Activated naive CD8-positive, alpha-beta T cell (primary cell): Measurements from ENCODE around the gene PRSS22.

Source experiments
- H3K27ac Mint-ChIP-seq: one replicate; pipeline ENCODE4 v1.8.0; 2021; ENCODE audit warnings: mixed read lengths
- H3K27me3 Mint-ChIP-seq: one replicate; pipeline ENCODE4 v1.8.0; 2021; ENCODE audit warnings: mixed read lengths
- H3K36me3 Mint-ChIP-seq: one replicate; pipeline ENCODE4 v1.8.0; 2021; ENCODE audit warnings: mixed read lengths
- H3K4me1 Mint-ChIP-seq: one replicate; pipeline ENCODE4 v1.8.0; 2021; ENCODE audit warnings: low read depth, mixed read lengths
- H3K4me3 Mint-ChIP-seq: one replicate; pipeline ENCODE4 v1.8.0; 2021; ENCODE audit warnings: mild to moderate bottlenecking, mixed read lengths
- H3K9me3 Mint-ChIP-seq: one replicate; pipeline ENCODE4 v1.8.0; 2021; ENCODE audit warnings: low read depth, mixed read lengths

Gene PRSS22

DNA sequence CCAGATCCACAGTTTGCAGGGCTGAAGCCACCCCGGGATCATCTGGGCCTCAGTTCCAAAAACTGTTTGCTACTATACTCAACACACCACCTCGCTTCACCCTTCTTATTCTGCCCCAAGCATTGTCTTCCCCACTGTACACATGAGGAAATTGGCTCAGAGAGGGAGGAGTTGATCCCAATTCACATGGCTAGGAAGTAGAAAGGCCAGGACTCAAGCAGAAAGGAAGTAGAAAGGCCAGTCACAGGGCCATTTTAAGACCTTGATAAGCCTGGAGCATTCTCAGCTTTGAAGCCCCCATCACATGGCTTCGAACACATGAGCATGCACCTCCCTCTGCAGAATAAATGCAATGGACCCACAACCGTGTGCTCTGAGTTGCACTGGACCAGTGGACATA is 7.7 kb upstream of the PRSS22 start:
- H3K36me3 Mint-ChIP-seq: no peaks in the 10 kb centered on the region
- peaks cover 2% of the 10 kb centered on the region for H3K27me3 Mint-ChIP-seq
- no peaks in the 10 kb centered on the region for H3K9me3 Mint-ChIP-seq
- H3K27ac Mint-ChIP-seq: peak overlapping the region; percentile 16
- peaks cover 14% of the 10 kb centered on the region for H3K4me1 Mint-ChIP-seq
- no peak overlapping the region for H3K4me3 Mint-ChIP-seq

DNA sequence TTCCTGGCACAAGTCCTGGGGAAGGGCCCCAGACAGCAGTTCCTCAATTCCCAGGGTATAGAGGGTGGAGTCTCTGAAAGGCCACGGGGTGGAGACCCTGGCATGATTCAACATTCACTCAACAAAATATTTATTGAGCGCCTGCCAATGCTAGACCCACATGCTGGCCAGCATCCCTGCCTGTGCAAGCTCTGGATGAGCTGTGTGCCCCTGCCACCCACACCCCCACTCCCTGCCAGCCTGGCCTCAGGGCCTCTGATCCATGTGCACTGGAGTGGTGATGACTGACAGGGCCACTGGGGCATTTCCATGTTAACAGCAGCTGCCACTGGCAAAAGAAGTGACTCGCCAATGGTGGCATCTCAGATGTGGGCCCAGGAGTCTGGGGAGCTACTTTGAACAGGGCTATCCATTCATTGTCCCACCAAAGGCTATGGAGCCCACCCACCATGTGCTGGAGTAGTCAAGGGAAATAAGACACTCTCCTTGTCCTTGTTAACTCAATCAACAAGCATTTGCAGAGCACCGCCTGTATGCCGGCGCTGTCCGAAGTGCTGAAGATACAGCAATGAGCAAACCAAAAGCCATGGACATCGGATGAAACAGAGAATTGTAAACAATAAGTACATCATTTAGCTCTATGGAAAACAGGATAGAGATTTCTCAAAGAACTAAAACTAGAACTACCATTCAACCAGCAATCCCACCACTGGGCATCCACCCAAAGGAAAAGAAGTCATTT is 3.0 kb upstream of the PRSS22 start:
- no peak overlapping the region for H3K27ac Mint-ChIP-seq
- no peaks in the 10 kb centered on the region for H3K9me3 Mint-ChIP-seq
- peaks cover 6% of the 10 kb centered on the region for H3K4me1 Mint-ChIP-seq
- peaks cover 2% of the 10 kb centered on the region for H3K27me3 Mint-ChIP-seq
- no peaks in the 10 kb centered on the region for H3K36me3 Mint-ChIP-seq
- H3K4me3 Mint-ChIP-seq: no peak overlapping the region

DNA sequence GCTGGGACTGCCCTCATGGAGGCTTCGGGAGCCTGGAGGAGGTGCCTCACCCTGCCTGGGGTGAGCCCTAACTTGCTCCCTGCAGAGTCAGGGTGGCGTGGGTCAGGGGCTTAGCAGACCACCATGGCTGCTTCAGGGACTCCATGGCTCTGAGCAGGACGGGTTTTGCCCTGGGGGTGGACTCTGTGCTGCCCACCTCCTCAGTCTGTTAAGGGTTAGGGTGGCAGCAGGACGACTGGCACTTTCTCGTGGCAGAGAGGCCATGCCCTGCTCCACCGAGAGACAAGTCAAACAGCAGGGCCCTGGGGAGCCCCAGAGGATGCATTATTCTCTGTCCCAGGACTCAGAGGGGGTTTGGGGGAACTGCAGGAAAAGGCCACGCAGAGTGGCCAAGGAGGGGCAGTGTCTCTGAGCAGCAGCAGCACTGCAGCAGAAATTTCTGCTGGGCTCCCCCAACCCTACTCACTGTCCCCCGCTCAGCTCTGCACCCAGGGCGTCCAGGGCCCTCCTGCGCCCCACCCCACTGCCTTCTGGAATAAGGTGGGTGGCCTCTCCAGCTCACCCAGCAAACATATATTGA is 1.8 kb upstream of the PRSS22 start:
- H3K4me1 Mint-ChIP-seq: peaks cover 5% of the 10 kb centered on the region
- H3K36me3 Mint-ChIP-seq: no peaks in the 10 kb centered on the region
- H3K4me3 Mint-ChIP-seq: no peak overlapping the region
- peaks cover 2% of the 10 kb centered on the region for H3K27me3 Mint-ChIP-seq
- no peaks in the 10 kb centered on the region for H3K9me3 Mint-ChIP-seq
- no peak overlapping the region for H3K27ac Mint-ChIP-seq

DNA sequence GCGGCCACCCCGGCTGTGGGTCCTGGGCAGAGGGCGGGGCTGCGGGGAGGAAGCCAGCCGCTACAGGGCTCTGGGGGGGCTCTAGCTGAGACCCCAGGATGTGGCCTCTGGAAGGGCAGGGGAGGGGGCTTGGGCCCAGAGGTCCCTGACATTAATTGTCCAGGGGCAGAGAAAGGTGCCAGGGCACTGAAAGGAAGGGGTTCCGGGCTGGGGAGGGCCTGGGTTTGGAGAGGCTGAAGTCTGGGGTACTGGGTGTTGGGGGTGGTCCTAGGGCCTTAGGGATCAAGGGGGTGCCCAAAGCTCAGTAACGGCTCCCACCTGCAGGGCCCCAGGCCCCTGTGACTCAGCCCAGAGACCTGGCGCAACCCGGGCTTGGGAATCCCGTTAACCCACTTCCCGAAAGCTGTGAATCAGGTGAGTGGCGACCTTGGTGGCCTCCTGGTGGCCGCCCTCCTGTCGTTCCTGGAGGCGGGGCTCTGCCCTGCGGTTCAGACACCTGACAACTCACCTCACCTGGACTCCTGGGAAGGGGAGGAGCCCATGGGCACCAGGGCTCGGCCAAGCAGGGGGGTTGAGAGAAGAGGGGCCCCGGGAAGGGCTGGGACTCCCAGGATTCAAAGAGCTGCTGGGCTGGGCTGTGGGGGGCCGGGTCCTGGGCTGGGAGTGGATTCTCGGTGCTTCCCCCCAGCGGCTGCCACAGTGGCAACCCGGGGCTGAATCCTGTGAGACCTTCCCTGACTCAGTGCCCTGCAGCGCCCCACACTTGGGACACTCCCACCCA is 465 bp upstream of the PRSS22 start:
- H3K9me3 Mint-ChIP-seq: peaks cover 9% of the 10 kb centered on the region
- H3K27ac Mint-ChIP-seq: no peak overlapping the region
- peaks cover 2% of the 10 kb centered on the region for H3K27me3 Mint-ChIP-seq

DNA sequence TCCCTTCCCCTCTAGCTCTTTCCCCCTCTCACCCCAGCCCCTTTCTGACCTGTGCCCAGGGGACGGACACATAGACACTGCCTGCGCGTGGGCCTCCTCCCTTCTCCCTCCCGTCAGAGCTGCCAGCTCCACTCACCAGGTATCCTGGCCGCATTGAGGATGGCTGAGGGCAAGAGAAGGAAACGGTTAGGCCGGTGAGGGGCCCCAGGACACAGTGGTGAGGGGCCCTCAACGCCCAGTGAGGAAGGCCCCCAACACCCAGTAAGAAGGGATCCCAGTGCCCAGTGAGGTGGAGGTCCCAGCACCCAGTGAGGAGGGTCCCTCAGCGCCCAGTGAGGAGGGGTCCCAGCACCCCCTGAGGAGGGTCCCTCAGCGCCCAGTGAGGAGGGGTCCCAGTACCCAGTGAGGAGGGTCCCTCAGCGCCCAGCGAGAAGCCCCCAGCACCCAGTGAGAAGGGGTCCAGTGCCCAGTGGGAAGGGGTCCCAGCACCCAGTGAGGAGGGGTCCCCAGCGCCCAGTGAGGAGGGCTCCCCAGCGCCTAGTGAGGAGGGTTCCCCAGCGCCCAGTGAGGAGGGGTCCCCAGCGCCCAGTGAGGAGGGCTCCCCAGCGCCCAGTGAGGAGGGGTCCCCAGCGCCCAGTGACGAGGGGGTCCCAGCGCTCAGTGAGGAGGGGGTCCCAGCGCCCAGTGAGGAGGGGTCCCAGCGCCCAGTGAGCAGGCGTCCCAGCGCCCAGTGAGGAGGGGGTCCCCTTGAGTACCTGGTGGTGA is 1.1 kb downstream of the PRSS22 start:
- Mint-ChIP-seq H3K36me3 (peaks cover 8% of the 10 kb centered on the region), H3K4me1 (peaks cover 5% of the 10 kb centered on the region), H3K4me3 (no peak overlapping the region), H3K27ac (no peak overlapping the region), H3K27me3 (peaks cover 2% of the 10 kb centered on the region), H3K9me3 (peaks cover 9% of the 10 kb centered on the region)

More for the DNA sequence above, 465 bp upstream of the PRSS22 start:
- H3K4me3 Mint-ChIP-seq: no peak overlapping the region
- H3K4me1 Mint-ChIP-seq: peaks cover 5% of the 10 kb centered on the region
- H3K36me3 Mint-ChIP-seq: peaks cover 8% of the 10 kb centered on the region

DNA sequence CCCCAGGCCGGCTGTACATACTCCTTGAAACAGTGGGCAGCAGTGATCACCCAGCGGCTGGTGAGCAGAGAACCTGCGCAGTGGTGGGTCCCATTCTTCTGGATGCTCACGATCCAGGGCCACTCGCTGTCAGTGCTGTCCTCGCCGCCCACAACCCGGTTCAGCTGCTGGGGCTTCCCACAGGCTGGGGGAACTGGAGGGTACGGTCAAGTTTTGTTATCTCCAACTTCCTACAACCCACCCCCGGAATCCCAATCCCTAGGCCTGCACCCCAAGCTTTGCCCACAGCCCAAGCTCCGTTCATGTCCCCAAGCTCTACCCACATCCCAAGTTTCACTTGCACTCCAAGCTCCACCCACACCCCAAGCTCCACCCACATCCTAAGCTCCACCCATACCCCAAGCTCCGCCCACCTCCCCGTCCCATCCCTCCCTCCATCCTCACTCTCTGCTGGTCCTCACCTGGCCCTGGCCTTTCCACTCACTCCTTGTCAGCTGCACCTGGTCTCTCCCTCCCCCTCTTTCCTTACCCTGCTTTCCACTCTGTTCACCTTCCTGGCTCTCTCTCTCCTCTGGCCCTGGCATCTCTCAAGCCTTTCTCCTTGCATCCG is 1.8 kb downstream of the PRSS22 start:
- no peak overlapping the region for H3K4me3 Mint-ChIP-seq

DNA sequence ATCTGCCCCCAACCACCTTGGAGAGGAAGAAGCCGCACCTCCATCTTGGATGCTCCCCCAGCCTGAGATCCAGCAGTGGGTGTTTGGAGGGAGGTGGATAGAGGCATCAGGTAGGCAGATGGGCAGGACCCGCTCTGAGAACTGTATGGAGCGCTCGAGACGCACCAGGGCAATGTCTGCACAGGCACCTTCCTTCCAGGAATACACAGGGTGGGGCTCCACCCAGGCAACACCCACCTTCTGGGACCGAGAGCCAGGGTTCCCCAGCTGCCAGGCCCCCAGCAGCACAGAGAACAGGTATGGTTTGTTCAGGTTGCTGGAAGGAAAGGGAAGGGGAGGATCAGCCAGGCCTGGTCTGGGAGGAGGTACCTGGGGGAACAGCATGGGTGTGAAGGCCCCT is 2.4 kb downstream of the PRSS22 start:
- Mint-ChIP-seq H3K4me3 (no peak overlapping the region), H3K27ac (no peak overlapping the region), H3K9me3 (peaks cover 9% of the 10 kb centered on the region), H3K36me3 (peaks cover 8% of the 10 kb centered on the region), H3K27me3 (no peaks in the 10 kb centered on the region), H3K4me1 (peaks cover 5% of the 10 kb centered on the region)

More for the DNA sequence above, 1.8 kb downstream of the PRSS22 start:
- Mint-ChIP-seq H3K27ac (no peak overlapping the region), H3K9me3 (peaks cover 9% of the 10 kb centered on the region), H3K4me1 (peaks cover 5% of the 10 kb centered on the region), H3K27me3 (peaks cover under 1% of the 10 kb centered on the region), H3K36me3 (peaks cover 8% of the 10 kb centered on the region)

DNA sequence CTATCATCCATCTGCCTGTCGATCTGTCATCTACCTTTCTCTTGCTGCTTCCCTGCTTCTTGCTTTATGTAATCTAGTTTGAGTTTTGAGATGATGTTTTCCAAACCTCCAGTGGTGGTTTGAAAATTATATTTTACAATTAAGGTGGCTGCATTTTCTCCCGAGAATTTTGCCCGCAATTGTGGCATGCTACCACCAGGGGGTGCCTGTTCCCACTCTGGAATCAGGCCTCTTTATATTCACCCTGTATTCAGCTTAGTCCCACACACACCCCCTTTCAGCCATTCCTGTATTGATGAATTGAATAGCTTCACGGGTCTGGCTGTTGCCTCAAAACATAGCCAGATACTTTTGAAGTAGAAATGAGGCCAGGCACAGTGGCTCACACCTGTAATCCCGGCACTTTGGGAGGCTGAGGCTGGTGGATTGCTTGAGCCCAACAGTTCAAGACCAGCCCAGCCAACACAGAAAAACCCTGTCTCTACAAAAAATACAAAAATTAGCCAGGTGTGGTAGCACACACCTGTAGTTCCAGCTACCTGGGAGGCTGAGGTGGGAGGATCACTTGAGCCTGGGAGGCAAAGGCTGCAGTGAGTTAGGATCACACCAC is 3.2 kb downstream of the PRSS22 start:
- Mint-ChIP-seq H3K4me1 (peaks cover 5% of the 10 kb centered on the region), H3K9me3 (peaks cover 9% of the 10 kb centered on the region), H3K27me3 (no peaks in the 10 kb centered on the region), H3K4me3 (no peak overlapping the region), H3K36me3 (peaks cover 8% of the 10 kb centered on the region), H3K27ac (no peak overlapping the region)

DNA sequence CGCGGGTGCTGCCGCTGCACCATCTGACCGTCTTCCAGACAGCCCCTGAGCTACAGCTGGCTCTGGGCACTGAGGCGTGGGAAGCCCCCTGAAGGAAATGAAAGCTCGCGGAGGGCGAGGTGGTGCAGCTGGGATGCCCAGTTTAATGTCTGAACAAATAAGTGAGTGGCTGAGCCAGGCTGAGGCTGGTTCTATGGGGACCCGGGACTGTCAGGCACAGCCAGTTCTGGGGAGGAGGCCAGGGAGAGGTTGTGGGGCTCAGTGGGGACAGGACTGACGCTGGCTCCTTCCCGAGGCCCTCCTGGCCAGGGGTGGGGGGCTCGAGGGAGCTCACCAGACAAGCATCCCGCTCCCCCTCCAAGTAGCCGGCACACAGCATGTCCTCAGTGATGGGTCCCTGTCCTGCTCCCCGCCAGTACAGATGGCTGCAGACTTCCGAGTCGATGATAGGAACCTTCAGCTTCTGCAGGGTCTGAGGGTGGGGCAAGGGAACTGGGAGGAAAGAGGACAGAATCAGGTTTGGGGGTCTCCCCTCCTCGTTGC is 4.4 kb downstream of the PRSS22 start:
- no peak overlapping the region for H3K27ac Mint-ChIP-seq
- H3K4me3 Mint-ChIP-seq: no peak overlapping the region
- peaks cover 4% of the 10 kb centered on the region for H3K4me1 Mint-ChIP-seq
- H3K9me3 Mint-ChIP-seq: peaks cover 9% of the 10 kb centered on the region
- no peaks in the 10 kb centered on the region for H3K27me3 Mint-ChIP-seq
- H3K36me3 Mint-ChIP-seq: peaks cover 10% of the 10 kb centered on the region

DNA sequence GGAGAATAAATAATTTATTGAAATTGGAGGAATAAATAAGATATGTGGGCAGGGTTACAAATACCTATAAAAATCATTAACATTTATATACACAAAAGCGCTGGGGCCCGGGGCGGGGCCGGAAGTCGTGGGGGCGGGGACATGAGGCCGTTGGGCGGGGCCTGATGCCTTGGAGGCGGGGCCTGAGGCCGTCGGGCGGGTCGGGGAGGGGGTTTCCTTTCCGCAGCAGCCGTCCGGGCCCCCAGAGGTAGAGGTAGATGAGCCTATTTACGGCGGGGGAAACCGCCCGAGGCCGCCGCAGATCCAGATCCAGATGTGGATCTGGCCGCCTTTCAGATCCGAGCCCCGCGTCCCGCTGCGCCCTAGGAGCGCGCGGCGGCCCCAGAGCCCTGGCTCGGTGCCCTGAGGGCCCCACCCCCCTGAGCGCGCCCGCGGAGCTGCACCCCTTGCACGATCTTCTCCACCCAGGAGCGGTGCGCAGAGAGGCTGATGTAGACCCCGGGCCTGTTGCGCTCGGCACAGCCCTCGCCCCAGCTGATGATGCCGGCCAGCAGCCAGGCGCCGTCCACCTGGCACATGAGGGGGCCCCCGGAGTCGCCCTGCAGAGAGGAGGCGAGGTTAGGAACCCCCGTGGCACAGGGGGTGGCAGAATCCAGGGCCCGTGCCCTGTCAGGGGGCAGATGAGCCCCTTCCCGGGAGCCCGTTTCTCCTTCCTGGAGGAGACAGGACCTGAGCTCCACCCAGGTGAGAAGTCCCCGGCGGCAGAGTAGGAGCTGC is 5.1 kb downstream of the PRSS22 start:
- H3K27me3 Mint-ChIP-seq: no peaks in the 10 kb centered on the region
- no peak overlapping the region for H3K27ac Mint-ChIP-seq
- H3K4me1 Mint-ChIP-seq: peaks cover 4% of the 10 kb centered on the region
- H3K4me3 Mint-ChIP-seq: no peak overlapping the region
- H3K36me3 Mint-ChIP-seq: peaks cover 10% of the 10 kb centered on the region
- H3K9me3 Mint-ChIP-seq: peaks cover 9% of the 10 kb centered on the region

DNA sequence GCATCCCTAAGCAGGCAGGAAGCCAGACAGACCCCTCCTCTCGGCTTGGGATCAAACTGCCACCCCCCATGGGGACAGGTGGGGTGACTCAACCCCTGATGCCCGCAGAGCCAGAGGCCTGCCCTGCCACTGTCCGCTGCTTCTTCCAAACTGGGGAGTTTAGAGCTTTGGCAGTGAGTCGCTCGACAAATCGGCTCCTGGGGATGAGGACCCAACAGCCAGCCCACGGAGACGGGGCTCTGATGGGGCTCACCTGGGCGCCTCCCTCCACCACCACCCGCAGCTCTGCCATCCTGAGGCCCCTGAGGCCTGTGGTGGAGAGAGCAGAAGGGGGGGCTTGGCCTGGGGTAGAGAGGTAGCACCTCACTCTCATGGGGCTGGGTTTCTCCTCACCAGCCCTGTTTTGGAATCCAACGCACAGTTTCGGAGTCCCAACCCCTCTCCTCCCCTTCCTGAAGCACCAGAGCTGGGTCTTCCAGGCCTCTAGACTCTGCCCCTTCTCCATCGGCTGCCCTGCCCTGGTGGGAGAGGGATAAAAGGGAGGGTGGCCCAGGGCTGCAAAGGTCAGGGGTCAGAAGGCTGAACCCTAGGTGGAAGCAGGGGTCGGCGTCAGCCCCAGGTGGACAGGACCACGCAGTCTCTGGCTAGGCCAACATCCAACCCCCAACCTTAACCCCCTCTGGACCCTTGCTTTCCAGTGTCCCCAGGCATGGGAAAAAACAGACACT is 5.8 kb downstream of the PRSS22 start:
- Mint-ChIP-seq H3K27ac (no peak overlapping the region), H3K36me3 (peaks cover 10% of the 10 kb centered on the region), H3K4me3 (no peak overlapping the region), H3K4me1 (peaks cover 2% of the 10 kb centered on the region), H3K9me3 (peaks cover 9% of the 10 kb centered on the region), H3K27me3 (no peaks in the 10 kb centered on the region)

DNA sequence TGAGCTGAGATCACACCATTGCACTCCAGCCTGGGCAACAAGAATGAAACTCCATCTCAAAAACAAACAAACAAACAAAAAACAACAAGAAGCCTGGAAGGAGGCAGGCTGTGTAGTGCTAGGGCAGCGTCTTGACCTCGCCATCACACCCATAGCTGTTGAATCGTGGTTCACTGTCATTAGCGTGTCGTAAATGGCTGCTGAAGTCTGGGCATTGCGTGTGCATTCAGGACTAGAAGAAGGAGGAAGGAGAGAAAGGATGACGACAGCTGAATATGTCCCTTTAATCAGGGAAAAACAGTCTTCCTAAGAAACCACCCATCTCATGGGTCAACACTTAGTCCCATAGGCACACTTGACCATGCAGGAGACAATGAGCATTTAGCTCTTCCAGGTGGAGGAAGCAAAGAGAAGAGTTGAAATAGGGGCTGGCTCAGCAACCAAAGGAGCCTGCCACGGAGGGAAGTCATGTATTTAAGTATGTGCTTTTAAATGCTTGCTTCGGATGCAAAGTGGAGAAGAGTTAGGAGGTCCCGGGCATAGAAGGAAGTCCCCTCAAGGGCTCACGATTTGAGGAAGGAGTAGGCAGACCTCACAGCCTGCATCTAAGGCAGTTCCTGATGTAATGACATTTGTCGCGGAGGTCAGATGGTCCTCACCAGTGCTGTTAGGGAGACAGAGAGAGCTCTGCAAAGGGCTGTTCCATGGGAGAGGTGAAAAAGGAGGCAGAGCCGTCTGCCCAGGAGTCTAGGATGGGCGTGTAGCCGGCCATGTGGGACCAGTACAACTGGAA is 8.8 kb downstream of the PRSS22 start:
- Mint-ChIP-seq H3K4me1 (peaks cover 15% of the 10 kb centered on the region), H3K4me3 (no peak overlapping the region), H3K27me3 (no peaks in the 10 kb centered on the region), H3K9me3 (peaks cover 2% of the 10 kb centered on the region), H3K36me3 (peaks cover 4% of the 10 kb centered on the region), H3K27ac (no peak overlapping the region)
